Epithelial cell of esophagus (primary cell): ENCODE measurements around the gene AOPEP.

Source experiments
- DNase-seq: peaks from one replicate; pipeline ENCODE4 v3.0.0; 2010; ENCODE audit warnings: low read depth
- H3K4me3 ChIP-seq: 2 replicates; pipeline ENCODE4 v1.5.1; 2011; ENCODE audit warnings: mild to moderate bottlenecking, low read length, control low read depth
- TF ChIP-seq, protein P1 (sequence below): IDR thresholded peaks from 2 replicates; pipeline ENCODE4 v1.5.1; 2011; ENCODE audit warnings: low read depth, mild to moderate bottlenecking, low read length, control low read depth, inconsistent platforms; ENCODE audit not compliant: insufficient read depth; ENCODE audit errors: missing control alignments

AOPEP gene

DNA sequence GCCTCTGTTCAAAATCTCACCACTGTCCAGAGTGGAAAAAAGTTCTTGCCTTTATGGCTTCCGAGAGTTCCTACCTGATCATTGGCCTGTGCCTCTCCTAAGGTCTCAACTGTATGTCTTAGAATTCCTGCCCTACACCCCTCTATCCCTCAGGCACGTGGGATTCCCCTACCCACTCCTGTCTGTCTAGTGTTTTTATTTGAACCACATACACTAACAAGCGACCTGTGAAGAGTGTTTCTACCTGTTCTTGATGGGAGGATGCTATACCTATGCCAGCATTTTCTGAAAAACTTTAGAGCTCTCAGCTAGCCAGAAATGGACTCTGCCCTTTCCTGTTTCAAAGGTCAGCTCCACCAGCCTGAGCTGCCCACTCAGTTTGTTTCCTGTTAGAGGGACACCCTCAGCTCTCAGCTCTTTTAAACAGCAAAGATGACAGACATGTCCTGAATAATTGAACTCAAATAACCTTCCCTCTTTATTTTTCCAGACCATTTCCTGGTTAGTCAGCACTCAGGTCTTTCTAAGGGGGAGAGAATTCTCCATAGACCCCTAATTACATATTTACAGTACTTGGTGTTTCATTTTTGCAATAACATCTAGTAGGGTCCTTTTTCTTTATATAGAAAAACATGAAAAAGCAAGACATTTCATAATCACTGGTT is 214.8 kb downstream of the AOPEP start:
- TF ChIP-seq, protein P1, sequence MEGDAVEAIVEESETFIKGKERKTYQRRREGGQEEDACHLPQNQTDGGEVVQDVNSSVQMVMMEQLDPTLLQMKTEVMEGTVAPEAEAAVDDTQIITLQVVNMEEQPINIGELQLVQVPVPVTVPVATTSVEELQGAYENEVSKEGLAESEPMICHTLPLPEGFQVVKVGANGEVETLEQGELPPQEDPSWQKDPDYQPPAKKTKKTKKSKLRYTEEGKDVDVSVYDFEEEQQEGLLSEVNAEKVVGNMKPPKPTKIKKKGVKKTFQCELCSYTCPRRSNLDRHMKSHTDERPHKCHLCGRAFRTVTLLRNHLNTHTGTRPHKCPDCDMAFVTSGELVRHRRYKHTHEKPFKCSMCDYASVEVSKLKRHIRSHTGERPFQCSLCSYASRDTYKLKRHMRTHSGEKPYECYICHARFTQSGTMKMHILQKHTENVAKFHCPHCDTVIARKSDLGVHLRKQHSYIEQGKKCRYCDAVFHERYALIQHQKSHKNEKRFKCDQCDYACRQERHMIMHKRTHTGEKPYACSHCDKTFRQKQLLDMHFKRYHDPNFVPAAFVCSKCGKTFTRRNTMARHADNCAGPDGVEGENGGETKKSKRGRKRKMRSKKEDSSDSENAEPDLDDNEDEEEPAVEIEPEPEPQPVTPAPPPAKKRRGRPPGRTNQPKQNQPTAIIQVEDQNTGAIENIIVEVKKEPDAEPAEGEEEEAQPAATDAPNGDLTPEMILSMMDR, result no peak
- DNase-seq, result no peak
- H3K4me3 ChIP-seq, result no peak overlapping the region

DNA sequence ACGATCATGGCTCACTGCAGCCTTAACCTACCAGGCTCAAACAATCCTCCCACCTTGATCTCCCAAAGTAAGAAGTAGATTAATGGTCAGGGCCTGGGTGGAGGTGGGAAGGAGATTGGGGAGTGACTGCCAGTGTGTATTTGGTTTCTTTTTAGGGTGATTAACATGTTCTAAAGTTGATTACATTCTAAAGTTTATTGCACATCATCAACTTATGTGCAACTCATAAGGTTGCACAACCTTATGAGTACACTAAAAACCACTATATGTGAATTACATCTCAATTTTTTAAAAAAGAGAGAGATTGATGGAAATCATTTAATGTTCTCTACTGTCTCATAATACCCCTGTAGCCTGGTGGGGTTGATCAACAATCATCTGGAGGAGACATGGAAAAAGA is 218.1 kb downstream of the AOPEP start:
- TF ChIP-seq, protein P1, result no peak
- H3K4me3 ChIP-seq, result no peak overlapping the region
- peak; percentile 50 for DNase-seq

DNA sequence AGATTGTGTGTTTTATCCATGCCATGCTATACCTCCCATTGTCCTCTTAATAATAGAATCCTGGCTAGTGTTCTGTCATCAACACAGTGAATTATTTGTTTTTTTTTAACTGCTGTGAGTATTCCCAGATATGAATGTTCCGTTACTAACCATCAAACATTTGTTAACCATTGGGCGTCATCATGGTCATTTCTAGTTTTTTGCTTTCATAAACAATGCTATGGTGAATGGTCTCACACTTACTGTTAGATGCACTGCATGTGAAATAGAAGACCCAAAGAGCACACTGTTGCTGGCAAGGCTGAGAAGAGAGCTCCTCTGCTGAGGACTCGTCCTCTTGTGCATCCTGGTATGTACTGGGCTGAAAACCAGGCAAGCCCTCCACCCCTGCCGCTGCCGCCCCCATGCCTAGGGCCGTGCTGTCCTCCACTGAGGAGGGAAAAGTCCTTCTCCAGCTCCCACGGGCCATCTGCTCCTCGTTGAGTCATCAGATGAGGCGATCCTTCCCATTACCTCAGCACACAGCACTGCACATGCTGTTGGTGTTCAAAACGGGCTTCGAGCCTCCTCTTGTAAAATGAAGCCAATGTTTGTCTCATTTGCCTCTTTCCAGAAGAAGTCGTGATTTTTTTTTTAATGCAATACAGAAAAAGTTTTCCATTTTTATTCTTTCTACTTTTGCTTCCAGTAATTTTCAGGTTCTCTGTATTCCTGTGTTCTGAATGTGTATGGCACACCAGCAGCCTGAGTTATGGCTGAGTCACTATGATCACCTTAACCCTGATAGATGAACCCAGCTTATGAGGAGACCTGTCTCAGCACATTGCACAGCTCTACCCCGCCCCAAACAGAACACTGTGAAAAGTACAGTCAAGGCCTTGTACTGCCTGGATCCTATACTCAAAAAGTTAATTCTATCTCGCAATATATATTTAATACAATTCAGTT is 219.0 kb downstream of the AOPEP start:
- peak; percentile 92 for DNase-seq
- no peak overlapping the region for H3K4me3 ChIP-seq
- TF ChIP-seq, protein P1, result no peak

DNA sequence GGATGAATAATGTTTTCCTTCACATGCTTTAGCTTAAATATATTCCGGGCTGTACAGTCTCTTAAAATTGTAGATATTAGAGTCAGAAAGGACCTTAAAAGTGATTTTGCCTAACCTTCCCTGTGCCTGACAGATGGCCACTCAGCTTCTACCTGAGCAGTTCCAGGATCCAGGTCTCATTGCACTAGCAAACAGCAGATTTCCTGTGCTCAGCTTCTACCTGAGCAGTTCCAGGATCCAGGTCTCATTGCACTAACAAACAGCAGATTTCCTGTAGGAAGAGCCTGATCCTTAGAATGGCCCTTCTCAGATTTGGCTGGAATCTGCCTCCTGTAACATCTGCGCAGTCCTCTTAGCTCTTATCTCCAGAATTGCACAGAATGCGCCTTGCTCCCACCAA is 219.8 kb downstream of the AOPEP start:
- DNase-seq, result no peak
- TF ChIP-seq, protein P1, result no peak
- no peak overlapping the region for H3K4me3 ChIP-seq

DNA sequence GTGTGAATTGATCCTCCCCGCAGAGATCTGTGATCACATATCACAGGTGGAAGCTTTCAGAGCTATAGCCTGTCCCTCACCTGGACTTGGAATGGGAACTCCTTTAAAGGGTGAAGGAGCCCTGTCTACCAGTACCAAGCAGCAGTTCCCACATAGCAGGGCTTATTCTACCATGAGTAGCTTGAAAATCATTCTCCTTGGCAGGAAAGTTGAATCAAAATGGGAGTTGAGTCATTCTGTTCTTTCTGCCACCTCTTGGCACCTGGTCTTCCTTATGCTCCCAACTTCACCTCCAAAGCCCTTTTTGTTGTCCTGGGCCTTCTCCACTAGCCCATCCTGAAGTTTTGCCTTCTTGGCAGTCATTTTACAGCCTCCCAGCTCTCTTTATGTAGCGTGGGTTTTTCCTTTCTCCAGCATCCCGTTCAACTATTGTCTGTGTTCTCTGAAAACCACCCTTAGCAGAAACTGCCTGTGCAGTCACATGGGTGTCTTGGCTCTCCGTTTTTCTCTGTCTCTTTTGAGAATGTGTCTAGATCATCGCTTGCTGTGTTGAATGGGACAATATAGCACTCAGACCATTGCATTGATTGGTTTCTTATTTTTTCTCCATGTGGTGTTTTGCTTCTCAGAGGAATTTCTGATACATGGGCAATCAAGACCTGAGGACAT is 222.2 kb downstream of the AOPEP start:
- H3K4me3 ChIP-seq, result no peak overlapping the region
- DNase-seq, result peak; percentile 65
- TF ChIP-seq, protein P1, result no peak

DNA sequence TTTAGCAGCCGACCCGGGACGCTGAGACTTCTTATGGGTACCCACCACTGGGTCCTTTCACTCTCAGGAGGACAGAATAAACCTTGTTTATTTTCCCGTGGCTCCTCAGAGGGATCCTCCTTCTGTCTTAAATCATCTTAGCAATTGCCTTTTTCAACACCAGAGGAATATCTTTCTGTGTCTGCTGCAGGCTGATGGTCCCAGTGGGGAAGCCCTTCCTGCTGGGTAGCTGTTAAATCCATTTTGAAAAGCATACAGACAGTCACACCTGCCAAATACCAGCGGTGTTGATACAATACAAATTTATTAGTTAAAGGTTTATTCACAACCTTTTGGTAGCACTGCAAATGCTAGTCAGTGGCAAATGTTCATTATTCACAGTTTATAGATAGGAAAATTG is 222.9 kb downstream of the AOPEP start:
- TF ChIP-seq, protein P1, result no peak
- DNase-seq, result no peak
- no peak overlapping the region for H3K4me3 ChIP-seq
